Measurements from ENCODE around the gene ITIH2.

Gene ITIH2

DNA sequence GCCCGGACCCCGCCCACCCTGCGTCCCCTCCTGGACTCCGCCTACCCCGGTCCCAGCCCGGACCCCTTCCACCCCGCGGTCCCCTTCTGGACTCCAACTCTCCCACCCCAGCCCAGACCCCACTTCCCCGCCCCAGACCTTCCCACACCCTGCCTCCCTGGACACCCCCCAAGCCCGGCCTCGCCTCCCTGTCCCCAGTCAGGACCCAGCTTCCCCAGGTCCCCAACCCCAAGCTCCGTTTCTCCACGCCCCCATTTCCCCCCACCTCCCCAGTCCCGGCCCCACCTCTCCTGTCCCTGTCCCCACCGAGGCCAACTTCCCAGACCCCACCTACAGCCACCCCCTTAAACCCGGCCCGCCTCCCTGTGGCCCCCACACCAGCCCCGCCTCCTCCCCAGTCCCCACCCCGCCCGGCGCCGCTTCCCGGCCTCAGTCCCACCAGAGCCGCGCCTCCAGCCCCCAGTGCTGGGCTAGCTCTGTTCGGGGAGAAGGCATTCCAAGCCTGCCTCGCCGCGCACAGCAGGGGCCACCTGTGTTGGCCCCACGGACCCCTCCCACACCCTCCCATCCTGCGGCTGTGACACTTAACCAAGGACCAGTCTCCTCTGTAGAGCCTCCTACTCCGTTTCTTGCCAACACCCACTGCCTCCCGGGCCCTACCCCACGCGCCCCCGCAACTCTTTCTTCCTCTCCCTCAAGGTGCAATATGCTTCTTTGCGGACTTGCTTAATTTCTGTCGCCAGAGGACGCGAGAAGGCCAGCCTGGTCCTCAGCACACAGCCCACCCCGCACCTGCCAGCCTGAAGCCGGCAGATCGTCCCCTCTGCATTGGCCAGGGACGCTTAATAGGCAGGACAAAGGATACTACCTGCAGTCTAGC is 35.6 kb upstream of the ITIH2 start:
- no peak for DNase-seq
- Histone ChIP-seq H3K4me2 (ENCODE audit: low read length, poor library complexity, severe bottlenecking) (no peak overlapping the region), H3K27me3 (ENCODE audit: control insufficient read depth in 1 of 2, insufficient read depth in 1 of 2, low read length in 2 of 2) (peaks cover 49 to 62% of the 10 kb centered on the region in 2 experiments), H2BK5ac (ENCODE audit: low read depth, low read length, poor library complexity, severe bottlenecking) (no peak overlapping the region), H2BK12ac (ENCODE audit: low read length in 2 of 2) (no peak overlapping the region), H3K36me3 (ENCODE audit: control insufficient read depth in 1 of 2, insufficient read depth in 2 of 2, low read depth in 1 of 2, low read length in 2 of 2) (no peaks in the 10 kb centered on the region), H3K4ac (ENCODE audit: low read depth in 1 of 2, low read length in 2 of 2) (no peak overlapping the region), H3K79me1 (replicated peaks; ENCODE audit: low read length, poor library complexity, severe bottlenecking) (no peaks in the 10 kb centered on the region), H3K14ac (ENCODE audit: low read length in 2 of 2) (no peak overlapping the region), H2AFZ (ENCODE audit: low read depth, low read length) (no peak overlapping the region), H3K27ac (ENCODE audit: low read length, poor library complexity, severe bottlenecking) (no peak overlapping the region), H4K8ac (ENCODE audit: low read length) (no peak overlapping the region), H2BK15ac (ENCODE audit: low read depth, poor library complexity, severe bottlenecking) (no peak overlapping the region), H2BK120ac (ENCODE audit: low read depth, low read length) (no peak overlapping the region), H3K4me1 (ENCODE audit: control insufficient read depth, insufficient read depth, low read depth, low read length) (peaks cover 5% of the 10 kb centered on the region), H2AK5ac (ENCODE audit: low read length, severe bottlenecking) (no peak overlapping the region), H3K9me3 (ENCODE audit: control insufficient read depth, low read length) (no peaks in the 10 kb centered on the region), H3K18ac (ENCODE audit: low read depth in 1 of 2, low read length in 2 of 2) (no peak overlapping the region), H3K9ac (ENCODE audit: low read length) (no peak overlapping the region), H3K4me3 (ENCODE audit: insufficient read depth in 1 of 2, low read depth in 1 of 2, low read length in 2 of 2) (no peak overlapping the region), H4K91ac (ENCODE audit: low read length) (no peak overlapping the region), H3K23ac (ENCODE audit: low read length in 2 of 2) (no peak overlapping the region)
- WGBS: 4% methylated on average over 41 of the region's 44 CpGs

DNA sequence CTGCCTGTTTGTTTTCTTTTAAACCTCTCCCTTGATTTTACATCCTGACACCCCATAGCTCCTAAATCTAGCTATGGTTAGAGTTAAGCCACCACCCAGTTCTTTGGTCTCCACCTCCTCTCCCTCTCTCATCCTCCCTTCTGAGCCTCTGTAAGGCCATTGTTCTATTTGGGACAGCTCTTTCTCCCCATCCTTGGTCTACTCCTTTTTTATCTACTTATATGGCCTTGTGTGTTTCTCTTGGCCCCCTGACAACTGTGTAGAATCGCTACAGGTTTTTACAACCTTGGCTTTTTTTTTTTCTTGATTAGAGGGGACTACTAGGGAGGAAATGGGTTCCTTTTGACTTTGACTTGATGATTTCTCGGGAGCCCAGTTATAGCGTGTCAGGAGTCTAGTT is 33.0 kb upstream of the ITIH2 start:
- H3K27ac ChIP-seq (ENCODE audit: low read length, poor library complexity, severe bottlenecking): no peak overlapping the region
- H2AK5ac ChIP-seq (ENCODE audit: low read length, severe bottlenecking): no peak overlapping the region
- H3K14ac ChIP-seq (ENCODE audit: low read length in 2 of 2): no peak overlapping the region
- no peaks in the 10 kb centered on the region for H3K9me3 ChIP-seq (ENCODE audit: control insufficient read depth, low read length)
- no peak overlapping the region for H3K23ac ChIP-seq (ENCODE audit: low read length in 2 of 2)
- no peak for DNase-seq
- no peak overlapping the region for H3K9ac ChIP-seq (ENCODE audit: low read length)
- no peak overlapping the region for H2BK15ac ChIP-seq (ENCODE audit: low read depth, poor library complexity, severe bottlenecking)
- no CpG with 5 or more reads among the region's 3 CpGs for whole genome bisulfite sequencing
- no peak overlapping the region for H2BK12ac ChIP-seq (ENCODE audit: low read length in 2 of 2)
- no peak overlapping the region for H4K91ac ChIP-seq (ENCODE audit: low read length)
- peaks cover 40 to 53% of the 10 kb centered on the region in 2 experiments for H3K27me3 ChIP-seq (ENCODE audit: control insufficient read depth in 1 of 2, insufficient read depth in 1 of 2, low read length in 2 of 2)
- H3K4me3 ChIP-seq (ENCODE audit: insufficient read depth in 1 of 2, low read depth in 1 of 2, low read length in 2 of 2): no peak overlapping the region
- no peaks in the 10 kb centered on the region for H3K36me3 ChIP-seq (ENCODE audit: control insufficient read depth in 1 of 2, insufficient read depth in 2 of 2, low read depth in 1 of 2, low read length in 2 of 2)
- H3K4me1 ChIP-seq (ENCODE audit: control insufficient read depth, insufficient read depth, low read depth, low read length): peaks cover 5% of the 10 kb centered on the region
- H2BK5ac ChIP-seq (ENCODE audit: low read depth, low read length, poor library complexity, severe bottlenecking): no peak overlapping the region
- no peak overlapping the region for H3K4ac ChIP-seq (ENCODE audit: low read depth in 1 of 2, low read length in 2 of 2)
- H3K79me1 ChIP-seq (replicated peaks; ENCODE audit: low read length, poor library complexity, severe bottlenecking): no peaks in the 10 kb centered on the region
- no peak overlapping the region for H4K8ac ChIP-seq (ENCODE audit: low read length)
- no peak overlapping the region for H2BK120ac ChIP-seq (ENCODE audit: low read depth, low read length)
- no peak overlapping the region for H3K18ac ChIP-seq (ENCODE audit: low read depth in 1 of 2, low read length in 2 of 2)
- H3K4me2 ChIP-seq (ENCODE audit: low read length, poor library complexity, severe bottlenecking): no peak overlapping the region
- no peak overlapping the region for H2AFZ ChIP-seq (ENCODE audit: low read depth, low read length)

DNA sequence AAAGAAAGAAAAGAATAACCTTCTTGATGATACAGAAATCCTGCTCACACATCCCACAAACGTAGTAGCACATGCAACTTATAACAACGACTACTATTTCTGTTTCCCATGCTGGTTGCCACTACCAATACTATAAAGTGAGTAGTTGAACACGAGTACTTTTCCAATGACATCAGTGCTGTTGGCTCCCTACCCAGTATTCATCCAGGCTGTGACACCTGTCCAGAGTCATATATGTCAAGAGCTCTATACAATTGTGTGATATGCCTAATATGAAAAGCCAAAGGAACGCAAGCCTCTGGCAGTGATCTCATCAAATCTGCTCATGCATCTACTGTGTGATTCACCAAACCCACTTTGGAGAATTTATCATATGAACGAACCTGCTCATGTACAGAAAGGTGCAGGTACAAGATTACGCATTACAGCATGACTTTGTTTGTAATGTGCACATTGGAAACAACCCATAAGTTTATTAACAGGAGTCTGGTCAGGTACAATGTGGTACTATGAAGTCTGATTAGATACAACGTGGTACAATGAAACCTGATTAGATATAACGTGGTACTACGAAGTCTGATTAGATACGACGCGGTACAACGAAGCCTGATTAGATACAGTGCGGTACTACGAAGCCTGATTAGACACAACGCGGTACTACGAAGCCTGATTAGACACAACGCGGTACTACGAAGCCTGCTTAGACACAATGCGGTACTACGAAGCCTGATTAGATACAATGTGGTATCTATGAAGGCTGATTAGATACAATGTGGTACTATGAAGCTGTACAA is 30.6 kb upstream of the ITIH2 start:
- no peaks in the 10 kb centered on the region for H3K9me3 ChIP-seq (ENCODE audit: control insufficient read depth, low read length)
- no peak overlapping the region for H3K4me2 ChIP-seq (ENCODE audit: low read length, poor library complexity, severe bottlenecking)
- no peak overlapping the region for H2BK120ac ChIP-seq (ENCODE audit: low read depth, low read length)
- H2BK15ac ChIP-seq (ENCODE audit: low read depth, poor library complexity, severe bottlenecking): no peak overlapping the region
- no peaks in the 10 kb centered on the region for H3K79me1 ChIP-seq (replicated peaks; ENCODE audit: low read length, poor library complexity, severe bottlenecking)
- no peak overlapping the region for H4K91ac ChIP-seq (ENCODE audit: low read length)
- no peak overlapping the region for H3K27ac ChIP-seq (ENCODE audit: low read length, poor library complexity, severe bottlenecking)
- no peak overlapping the region for H3K9ac ChIP-seq (ENCODE audit: low read length)
- WGBS: 90% methylated on average over 23 of the region's 23 CpGs
- H3K27me3 ChIP-seq (ENCODE audit: control insufficient read depth in 1 of 2, insufficient read depth in 1 of 2, low read length in 2 of 2): peaks cover 23 to 48% of the 10 kb centered on the region in 2 experiments
- peaks cover 1% of the 10 kb centered on the region for H3K4me1 ChIP-seq (ENCODE audit: control insufficient read depth, insufficient read depth, low read depth, low read length)
- no peaks in the 10 kb centered on the region for H3K36me3 ChIP-seq (ENCODE audit: control insufficient read depth in 1 of 2, insufficient read depth in 2 of 2, low read depth in 1 of 2, low read length in 2 of 2)
- no peak overlapping the region for H4K8ac ChIP-seq (ENCODE audit: low read length)
- H3K14ac ChIP-seq (ENCODE audit: low read length in 2 of 2): no peak overlapping the region
- H2AK5ac ChIP-seq (ENCODE audit: low read length, severe bottlenecking): no peak overlapping the region
- DNase-seq: no peak
- no peak overlapping the region for H2AFZ ChIP-seq (ENCODE audit: low read depth, low read length)
- no peak overlapping the region for H3K23ac ChIP-seq (ENCODE audit: low read length in 2 of 2)
- no peak overlapping the region for H3K4me3 ChIP-seq (ENCODE audit: insufficient read depth in 1 of 2, low read depth in 1 of 2, low read length in 2 of 2)
- H2BK12ac ChIP-seq (ENCODE audit: low read length in 2 of 2): no peak overlapping the region
- no peak overlapping the region for H2BK5ac ChIP-seq (ENCODE audit: low read depth, low read length, poor library complexity, severe bottlenecking)
- H3K4ac ChIP-seq (ENCODE audit: low read depth in 1 of 2, low read length in 2 of 2): no peak overlapping the region
- H3K18ac ChIP-seq (ENCODE audit: low read depth in 1 of 2, low read length in 2 of 2): no peak overlapping the region

DNA sequence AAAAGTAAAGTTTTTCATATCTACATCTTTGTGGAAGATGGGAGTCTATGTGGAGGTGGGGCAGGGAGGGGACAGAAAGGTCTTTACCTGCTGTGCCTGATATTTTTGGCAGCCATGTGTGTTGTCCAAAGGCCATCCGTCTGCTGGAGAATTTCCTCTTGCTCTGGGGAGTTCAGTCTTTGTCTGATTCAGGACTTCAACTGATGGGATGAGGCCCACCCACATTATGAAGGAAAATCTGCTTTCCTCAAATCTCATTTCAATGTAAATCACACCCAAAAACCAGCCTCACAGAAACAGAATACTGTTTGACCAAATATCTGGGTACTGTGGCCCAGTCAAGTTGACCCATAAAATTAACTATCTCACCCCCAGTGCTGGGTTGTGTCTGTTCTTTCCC is 23.9 kb upstream of the ITIH2 start:
- no peak overlapping the region for H2BK5ac ChIP-seq (ENCODE audit: low read depth, low read length, poor library complexity, severe bottlenecking)
- no peak overlapping the region for H2BK12ac ChIP-seq (ENCODE audit: low read length in 2 of 2)
- H3K36me3 ChIP-seq (ENCODE audit: control insufficient read depth in 1 of 2, insufficient read depth in 2 of 2, low read depth in 1 of 2, low read length in 2 of 2): no peaks in the 10 kb centered on the region
- H3K9me3 ChIP-seq (ENCODE audit: control insufficient read depth, low read length): peaks cover 7% of the 10 kb centered on the region
- no peak overlapping the region for H2BK120ac ChIP-seq (ENCODE audit: low read depth, low read length)
- no peaks in the 10 kb centered on the region for H3K4me1 ChIP-seq (ENCODE audit: control insufficient read depth, insufficient read depth, low read depth, low read length)
- no peak overlapping the region for H2BK15ac ChIP-seq (ENCODE audit: low read depth, poor library complexity, severe bottlenecking)
- peaks cover 0 to 30% of the 10 kb centered on the region in 2 experiments for H3K27me3 ChIP-seq (ENCODE audit: control insufficient read depth in 1 of 2, insufficient read depth in 1 of 2, low read length in 2 of 2)
- no peak overlapping the region for H4K91ac ChIP-seq (ENCODE audit: low read length)
- H3K4me3 ChIP-seq (ENCODE audit: insufficient read depth in 1 of 2, low read depth in 1 of 2, low read length in 2 of 2): no peak overlapping the region
- no peak overlapping the region for H3K27ac ChIP-seq (ENCODE audit: low read length, poor library complexity, severe bottlenecking)
- no peak overlapping the region for H2AFZ ChIP-seq (ENCODE audit: low read depth, low read length)
- no peak overlapping the region for H3K4ac ChIP-seq (ENCODE audit: low read depth in 1 of 2, low read length in 2 of 2)
- no peak overlapping the region for H3K14ac ChIP-seq (ENCODE audit: low read length in 2 of 2)
- WGBS: 100% methylated on average over 1 of the region's 1 CpG
- no peak for DNase-seq
- no peak overlapping the region for H3K4me2 ChIP-seq (ENCODE audit: low read length, poor library complexity, severe bottlenecking)
- H3K18ac ChIP-seq (ENCODE audit: low read depth in 1 of 2, low read length in 2 of 2): no peak overlapping the region
- H4K8ac ChIP-seq (ENCODE audit: low read length): no peak overlapping the region
- no peak overlapping the region for H3K23ac ChIP-seq (ENCODE audit: low read length in 2 of 2)
- H3K9ac ChIP-seq (ENCODE audit: low read length): no peak overlapping the region
- no peak overlapping the region for H2AK5ac ChIP-seq (ENCODE audit: low read length, severe bottlenecking)
- H3K79me1 ChIP-seq (replicated peaks; ENCODE audit: low read length, poor library complexity, severe bottlenecking): no peaks in the 10 kb centered on the region
